ENCODE results near the gene CD209.

CD209 gene

DNA sequence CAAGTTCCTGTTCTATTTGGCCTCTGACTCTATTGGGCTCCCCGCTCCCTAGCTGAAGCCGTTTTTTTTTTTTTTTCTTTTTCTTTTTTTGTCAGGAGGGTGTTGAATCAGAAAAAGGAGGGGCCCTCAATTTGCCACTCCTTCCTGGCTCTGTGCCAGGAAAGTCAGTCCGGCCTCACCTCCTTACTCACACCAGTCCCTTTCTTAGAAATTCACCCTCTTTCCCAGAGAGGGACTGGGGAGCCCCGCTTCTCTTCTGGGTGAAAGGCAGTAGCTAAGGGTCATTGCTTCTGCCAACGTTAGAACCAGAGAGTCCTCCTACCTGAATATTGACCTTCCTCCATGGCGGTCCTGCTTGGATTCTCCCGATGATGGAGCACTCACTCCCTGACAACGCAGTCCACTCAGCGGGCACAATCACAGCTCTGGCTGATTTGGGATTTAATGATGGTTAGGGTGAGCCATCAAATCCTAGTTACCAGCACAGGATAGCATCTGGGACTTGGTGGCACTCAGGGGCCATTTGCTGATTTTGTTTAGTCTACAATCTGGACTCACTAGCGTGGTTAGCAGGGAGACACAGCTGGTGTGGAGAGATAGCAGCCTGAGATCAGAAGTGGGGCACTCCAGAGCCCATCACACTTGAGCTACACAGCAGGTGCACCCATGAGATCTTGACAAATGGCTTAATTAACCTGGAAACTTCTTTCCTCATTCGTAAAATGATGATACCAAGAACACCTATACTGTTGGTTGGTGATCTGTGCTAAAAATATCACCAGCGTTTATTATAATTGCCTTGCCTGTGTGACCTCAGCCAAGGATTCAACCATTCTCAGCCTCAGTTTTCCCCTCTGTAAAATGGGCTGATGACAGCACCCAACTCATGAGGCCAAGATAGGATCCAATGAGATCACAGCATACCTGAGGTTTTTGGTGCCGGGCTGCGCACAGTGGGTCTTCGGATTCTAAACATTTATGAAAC, 47.6 kb downstream of the CD209 start:
- no peak for TF ChIP-seq CTCF (IDR thresholded peaks at IDR 0.05; ENCODE audit: borderline replicate concordance, insufficient read depth, low read depth, low read length)
- H3K4me3 ChIP-seq (ENCODE audit: low read depth, low read length), result peak overlapping the region; percentile 73

DNA sequence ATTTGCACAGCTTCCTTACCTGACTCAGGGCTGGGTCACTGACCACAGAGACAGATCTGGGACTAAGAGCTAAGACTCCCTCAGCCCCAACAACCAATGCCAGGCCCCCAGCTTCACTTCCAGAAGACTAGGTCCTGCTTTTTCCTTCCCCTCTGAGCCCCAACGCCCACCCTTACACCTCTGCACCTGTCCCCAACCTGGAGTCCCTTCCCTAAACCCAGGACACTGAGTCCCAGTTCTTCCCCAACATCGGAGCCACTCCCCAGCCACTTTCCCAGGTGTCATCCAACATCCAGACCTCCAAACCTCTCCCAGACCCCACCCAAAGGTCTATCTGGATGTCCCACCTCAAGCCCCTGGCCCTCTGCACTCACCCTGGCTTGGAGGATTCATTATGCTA, 48.3 kb downstream of the CD209 start:
- peak overlapping the region; percentile 73 for H3K4me3 ChIP-seq (ENCODE audit: low read depth, low read length)
- TF ChIP-seq CTCF (IDR thresholded peaks at IDR 0.05; ENCODE audit: borderline replicate concordance, insufficient read depth, low read depth, low read length), result no peak

DNA sequence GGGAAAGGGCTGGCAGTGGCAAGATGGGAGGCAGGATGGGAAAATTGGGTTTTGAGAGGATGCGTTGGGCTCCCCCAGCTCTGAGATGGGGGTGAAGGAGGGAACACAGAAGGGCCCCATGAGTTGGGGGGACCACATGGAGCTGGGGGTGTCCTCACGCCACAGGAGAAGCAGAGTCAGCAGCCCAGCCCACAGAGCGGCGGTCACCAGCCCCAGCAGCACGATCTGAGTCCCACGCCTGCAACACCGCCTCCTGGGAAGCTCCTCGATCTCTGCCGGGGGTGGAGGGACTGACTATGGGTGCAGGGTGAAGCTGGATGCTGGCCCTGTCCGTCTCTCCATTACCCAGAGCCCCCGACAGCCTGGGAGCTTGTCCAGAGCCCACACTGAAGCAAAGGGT, 48.8 kb downstream of the CD209 start:
- H3K4me3 ChIP-seq (ENCODE audit: low read depth, low read length), result peak overlapping the region; percentile 73
- no peak for TF ChIP-seq CTCF (IDR thresholded peaks at IDR 0.05; ENCODE audit: borderline replicate concordance, insufficient read depth, low read depth, low read length)

DNA sequence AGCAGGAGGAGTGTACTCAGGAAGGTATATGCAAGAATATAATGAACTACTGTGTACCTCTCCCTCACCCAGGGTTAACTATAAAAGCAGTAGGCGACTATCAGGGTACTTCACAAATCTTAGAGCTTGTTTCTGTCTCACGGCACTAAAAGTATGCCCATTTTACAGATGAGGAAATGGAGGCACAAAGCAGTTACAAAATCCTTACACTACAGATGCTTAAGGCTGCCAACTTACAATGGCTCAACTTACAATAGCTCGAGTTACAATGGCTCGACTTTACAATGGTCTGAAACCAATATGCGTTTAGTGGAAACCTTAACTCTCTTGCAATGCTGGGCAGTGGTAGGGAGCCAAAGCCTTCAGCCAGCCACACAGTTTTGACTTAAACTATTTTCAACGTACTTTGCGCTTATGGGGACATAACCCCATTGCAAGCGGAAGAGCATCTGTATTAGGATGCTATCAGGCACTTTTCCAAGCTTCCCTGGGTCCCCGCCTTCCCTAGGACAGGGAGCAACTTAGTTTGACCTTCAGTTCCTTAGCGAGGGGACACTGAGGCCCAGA, 49.5 kb downstream of the CD209 start:
- peak overlapping the region; percentile 73 for H3K4me3 ChIP-seq (ENCODE audit: low read depth, low read length)
- TF ChIP-seq CTCF (IDR thresholded peaks at IDR 0.05; ENCODE audit: borderline replicate concordance, insufficient read depth, low read depth, low read length), result no peak

DNA sequence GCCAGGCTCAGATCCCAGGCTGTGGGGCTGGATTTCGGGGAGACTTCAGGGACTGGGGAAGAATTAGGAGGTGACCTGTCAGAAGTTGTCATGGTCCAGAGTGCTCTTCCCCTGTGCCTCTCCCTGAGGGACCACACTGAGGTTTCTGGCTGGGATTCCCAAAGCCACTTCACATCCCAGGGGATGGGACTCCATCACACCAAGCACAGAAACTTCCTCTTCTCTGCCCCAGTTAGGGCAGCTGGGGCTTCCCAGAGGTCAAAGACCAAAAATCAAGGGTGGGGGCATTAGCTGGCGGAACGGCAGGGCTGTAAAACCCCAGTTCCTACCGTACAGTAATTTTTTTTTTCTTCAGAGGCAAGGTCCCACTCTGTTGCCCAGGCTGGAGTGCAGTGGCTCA, 52.8 kb downstream of the CD209 start:
- no peak overlapping the region for H3K4me3 ChIP-seq (ENCODE audit: low read depth, low read length)
- TF ChIP-seq CTCF (IDR thresholded peaks at IDR 0.05; ENCODE audit: borderline replicate concordance, insufficient read depth, low read depth, low read length), result no peak

DNA sequence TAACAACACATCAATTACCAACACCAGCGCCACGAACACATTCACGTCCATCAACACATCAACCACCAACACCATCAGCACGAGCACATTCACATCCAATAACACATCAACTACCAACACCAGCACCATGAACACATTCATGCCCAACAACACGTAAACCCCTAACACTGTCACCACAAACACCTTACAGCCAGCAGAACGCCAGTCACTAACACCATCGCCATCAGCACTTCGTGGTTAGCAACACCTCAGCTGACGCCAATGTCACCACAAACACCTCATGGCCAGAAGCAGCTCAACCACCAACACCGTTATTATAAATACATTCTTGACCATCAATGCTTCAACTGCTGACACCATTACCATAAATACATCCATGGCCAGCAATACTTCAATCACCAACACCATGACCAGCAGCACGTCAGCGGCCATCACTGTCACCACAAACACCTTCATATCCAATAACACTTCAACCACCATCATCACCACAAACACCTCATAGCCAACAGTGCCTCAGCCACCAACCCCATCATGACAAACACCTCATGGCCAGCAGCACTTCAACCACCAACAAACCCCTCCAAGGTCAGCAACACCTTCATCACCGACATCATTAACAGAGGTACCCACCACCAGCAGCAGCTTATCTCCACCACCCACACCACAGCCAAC, 54.8 kb downstream of the CD209 start:
- no peak overlapping the region for H3K4me3 ChIP-seq (ENCODE audit: low read depth, low read length)
- TF ChIP-seq CTCF (IDR thresholded peaks at IDR 0.05; ENCODE audit: borderline replicate concordance, insufficient read depth, low read depth, low read length), result no peak

Data from GM12875 (cell line).